Activated T-cell treated with anti-CD3 and anti-CD28 coated beads for 4 hours (primary cell): ENCODE data around the gene GLRX5.

ENCODE experiments used
- DNase-seq: peaks from one replicate; pipeline ENCODE4 v3.0.0-alpha.2; 2020

Gene GLRX5

GRCh38 chr14:95534299-95535225, at the start of gene GLRX5:
Gene GLRX5, plus strand, starts transcription at chr14:95535050. Its CDS starts 40 bp downstream, at chr14:95535090.
- peak; percentile 94 for DNase-seq

DNA sequence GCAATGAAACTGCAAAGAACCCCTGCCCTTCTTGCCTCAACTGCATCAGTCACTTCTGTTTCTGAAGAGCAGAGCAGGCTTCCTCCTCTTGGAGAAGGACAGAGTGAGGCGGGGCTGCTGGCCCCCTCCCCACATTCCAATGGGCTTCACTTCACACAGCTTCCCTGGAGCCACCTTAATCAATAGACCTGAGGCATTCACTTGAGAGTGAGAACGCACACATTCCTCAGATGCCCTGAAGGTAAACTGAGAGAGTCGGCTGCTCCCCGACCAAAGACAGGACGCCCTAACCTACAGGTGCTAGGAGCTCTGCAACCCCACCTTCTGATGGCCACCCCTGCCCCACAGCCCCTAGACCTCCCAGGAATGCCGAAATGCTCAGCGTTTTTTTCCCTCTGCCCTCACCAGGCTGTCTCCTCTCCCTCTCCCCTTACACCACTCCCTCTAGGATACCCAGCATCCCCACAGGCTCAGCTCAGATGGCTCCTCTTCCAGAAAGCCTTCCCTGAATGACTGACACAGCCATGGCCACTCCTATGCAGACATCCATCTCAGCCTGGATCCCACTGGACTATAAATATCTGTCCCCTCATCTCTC, 49.5 kb upstream of the GLRX5 start:
- DNase-seq = no peak

DNA sequence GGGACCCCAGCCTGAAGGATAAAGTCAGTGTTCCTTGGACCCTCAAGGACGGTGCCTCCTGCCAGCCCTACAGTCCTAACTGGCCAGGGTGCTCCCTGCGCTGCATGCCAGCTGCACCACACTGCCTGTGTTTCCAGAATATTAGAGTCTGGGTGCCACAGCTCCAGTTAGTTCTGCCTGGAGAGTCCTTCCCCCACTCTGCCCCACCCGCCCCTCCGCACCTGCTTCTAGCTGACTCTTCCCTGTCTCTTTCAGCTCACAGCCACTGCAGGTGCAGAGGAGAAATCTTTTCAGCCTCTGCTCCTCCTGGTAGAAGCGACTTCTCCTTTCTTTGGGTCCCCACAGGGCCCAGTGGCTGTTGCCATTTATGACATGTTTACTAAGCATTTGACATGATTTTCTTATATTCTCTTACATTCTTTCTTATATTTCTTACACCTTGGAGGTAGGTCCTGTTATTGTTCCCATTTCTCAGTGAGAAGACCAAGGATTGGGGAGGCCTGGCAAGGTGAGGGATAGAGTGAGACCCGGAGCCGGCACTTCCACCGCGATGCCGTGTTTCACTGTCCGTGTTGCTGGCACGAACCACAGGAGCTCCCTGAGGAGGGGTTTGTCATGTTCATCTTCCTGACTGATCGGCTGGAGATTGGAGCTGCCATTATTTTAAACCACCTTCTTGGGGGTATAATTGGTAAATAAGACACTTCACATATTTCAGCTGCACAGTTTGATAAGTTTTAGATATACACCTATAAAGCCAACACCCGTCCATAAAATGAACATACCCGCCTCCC, 47.8 kb upstream of the GLRX5 start:
- no peak for DNase-seq

GRCh38 chr14:95487669-95488084, 47.2 kb upstream of the GLRX5 start:
- no peak for DNase-seq

DNA sequence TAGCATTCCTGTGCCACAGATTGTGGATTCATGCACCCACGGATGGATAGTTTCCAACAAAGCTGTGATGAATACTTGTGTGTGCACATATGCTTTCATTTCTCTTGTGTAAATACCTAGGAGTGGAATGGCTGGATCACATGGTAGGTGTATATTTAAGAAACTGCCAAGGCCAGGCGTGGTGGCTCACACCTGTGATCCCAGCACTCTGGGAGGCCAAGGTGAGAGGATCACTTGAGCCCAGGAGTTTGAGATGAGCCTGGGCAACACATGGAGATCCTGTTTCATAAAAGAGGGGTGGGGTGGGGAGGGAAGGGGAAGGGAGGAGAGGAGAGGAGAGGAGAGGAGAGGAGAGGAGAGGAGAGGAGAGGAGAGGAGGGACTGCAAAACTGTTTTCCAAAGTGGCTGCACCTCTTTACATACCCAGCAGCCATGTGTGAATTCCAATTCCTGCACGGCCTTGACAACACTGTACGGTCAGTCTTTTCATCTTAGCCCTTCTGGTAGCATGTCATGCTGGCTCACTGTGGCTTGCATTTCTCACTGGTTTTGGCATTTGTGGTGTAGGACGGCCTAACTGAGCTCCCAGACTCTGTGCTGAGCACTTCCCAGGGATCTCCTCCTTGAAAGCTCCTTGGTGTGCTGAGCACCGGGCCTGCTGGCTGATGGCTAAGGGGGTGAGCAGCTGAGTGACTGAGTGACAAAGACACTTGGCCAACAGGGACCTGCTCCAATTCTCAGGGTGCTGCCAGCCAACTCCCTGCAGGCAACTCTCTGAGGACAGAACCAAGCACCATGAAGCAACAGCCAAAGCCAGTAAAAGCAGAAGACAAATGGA, 46.3 kb upstream of the GLRX5 start:
- no peak for DNase-seq

- no peak for DNase-seq
Measured at GRCh38 chr14:95489214-95490137, 45.4 kb upstream of the GLRX5 start.

GRCh38 chr14:95490138-95490509, 44.7 kb upstream of the GLRX5 start:
- no peak for DNase-seq

- DNase-seq = no peak
Measured at GRCh38 chr14:95490727-95491451, 44.0 kb upstream of the GLRX5 start.

DNA sequence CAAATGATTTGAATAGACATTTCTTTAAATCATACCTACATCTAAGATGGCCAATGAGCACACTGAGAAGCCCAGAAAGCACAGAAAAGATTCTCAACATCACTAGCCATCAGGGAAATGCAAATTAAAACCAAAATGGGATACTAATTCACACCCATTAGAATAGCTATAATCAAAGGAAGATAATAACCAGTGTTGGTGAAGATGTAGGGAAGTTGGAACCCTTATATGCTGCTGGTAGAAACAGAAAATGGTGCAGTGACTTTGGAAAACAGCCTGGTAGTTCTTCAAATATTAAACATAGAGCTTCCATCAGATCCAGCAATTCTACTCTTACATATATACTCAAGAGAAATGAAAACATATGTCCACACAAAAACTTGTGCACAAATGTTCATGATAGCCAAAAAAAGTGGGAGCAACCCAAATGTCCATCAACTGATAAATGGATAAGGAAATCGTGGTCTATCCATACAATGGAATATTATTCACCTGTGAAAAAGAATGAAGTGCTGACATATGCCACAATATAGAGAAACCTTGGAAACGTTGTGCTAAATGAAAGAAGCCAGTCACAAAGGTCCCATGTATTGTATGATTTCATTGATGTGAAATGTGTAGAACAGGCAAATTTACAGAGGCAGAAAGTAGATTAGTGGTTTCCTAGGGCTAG, 42.8 kb upstream of the GLRX5 start:
- DNase-seq = no peak

DNA sequence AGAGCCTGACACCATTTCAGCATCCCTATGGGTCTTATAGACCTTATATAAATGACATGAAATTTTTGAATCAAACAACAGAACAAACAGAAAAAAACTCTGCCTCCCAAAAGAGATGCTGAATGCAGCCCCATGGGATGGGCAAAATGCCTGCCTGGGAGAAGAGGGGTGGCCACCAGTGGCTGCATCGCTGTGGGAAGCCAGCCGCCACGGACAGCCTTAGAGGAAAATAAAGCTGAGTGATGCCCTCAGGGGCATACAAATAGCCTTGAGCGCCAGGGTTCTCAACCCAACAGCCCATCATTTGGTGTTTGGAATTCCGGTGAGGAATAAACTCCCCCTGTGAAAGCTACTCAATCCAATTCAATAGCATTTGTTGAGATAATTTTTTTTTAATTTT, 41.3 kb upstream of the GLRX5 start:
- no peak for DNase-seq

DNA sequence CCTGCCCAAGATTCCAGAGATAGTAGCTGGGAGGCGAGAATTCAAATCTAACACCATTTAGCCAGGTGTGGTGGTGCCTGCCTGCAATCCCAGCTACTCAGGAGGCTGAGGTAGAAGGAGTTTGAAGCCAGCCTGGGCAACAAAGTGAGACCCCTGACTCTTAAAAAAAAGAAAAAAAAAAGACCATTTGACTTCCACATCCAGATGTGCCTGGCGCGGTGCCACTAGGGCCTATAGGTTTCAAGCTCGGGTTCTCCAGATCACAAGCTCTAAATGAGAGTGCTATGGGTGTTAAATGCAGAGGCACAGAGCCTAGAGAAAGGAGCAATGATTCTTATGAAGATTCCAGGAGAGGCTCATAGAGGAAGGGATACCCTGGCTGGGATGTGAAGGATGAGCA, 40.9 kb upstream of the GLRX5 start:
- no peak for DNase-seq

DNA sequence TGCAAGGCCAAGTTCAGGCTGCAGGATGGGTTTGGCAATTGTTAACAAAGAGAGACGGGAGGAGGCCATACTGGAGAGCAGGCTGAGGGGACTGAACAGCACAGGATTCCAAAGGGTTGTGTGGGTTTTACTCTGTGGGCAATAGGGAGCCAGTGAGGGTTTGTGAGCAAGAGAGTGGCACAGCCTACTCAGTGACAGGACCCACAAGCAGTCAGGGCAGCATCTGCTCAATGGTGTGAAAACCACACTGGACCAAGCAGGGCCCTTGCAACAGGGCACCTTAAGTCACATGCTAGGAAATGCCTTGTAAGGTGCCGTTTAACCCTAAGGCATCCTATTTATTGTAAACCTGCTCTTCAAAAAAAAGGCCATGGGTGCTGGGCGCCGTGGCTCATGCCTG, 40.4 kb upstream of the GLRX5 start:
- DNase-seq = no peak

DNA sequence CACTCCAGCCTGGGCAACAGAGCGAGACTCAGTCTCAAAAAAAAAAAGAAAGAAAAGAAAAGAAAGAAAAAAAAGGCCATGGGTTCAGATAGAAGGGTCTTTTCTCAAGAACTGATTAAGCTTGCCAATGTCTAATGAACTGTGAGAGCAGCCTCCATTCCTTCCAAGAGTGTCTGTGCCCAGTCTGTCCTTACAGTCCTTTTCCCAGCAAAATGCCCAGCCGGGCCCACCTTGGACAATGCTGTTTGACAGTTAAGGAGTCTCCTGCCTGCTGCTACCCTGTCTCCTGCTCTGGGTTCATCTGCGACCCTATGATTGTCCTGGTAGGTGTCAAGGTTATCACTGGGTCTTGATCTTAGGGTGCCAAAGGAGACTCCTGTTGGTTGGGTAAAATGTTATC, 39.8 kb upstream of the GLRX5 start:
- no peak for DNase-seq

- DNase-seq = no peak
Measured at GRCh38 chr14:95495538-95496025, 39.3 kb upstream of the GLRX5 start.

DNA sequence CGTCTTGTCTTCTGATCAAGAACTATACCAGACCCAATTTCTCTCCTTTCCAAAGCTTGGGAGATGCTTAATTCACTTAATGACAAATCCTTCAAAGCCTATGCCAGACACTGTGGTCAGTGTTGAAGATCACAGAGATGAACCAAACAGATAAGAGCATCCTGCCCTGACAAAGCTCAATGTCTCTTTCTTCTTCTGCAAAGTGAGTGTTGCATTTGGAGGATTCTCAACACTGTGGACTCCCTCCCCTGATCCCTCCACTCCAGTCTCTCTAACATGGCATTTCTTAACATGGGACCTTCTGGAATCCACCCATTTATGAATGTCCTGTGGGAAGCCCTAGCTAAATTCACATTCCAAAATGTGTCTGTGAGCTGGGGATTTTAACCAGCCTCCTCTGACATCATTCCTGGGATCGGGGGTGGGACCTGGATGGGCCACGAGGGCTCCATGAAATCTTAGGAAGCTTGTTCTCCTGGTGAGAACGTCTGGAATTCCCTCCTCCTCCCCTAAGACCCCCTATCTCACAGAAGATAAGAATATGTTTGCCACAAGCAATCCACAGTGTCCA, 38.7 kb upstream of the GLRX5 start:
- DNase-seq = no peak

DNA sequence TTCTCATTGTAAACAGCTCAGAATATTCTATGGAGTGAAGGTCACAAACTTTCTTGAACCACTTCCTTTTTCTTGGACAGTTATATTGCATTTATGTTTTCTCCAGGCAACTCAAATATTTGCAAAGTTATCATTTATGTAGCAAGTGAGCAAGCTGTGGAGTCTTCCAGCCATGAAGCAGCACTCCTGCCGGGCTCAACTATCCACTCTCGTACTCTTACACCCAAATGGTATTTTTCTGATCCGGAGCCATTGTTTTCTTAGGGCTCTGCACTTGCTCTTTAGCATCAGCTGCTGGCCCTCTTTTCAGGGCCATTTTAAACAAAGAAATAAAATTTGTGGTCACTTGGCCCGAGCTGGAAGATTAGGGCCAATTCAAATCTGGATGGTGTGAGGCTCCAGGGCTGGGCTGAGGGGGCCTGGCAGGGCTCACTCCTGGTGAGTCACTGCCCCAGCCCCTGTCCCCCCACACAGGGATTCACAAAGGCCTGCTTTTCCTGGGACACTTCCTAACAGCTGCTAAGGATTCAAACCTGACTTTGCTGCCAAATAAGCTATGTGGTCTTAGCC, 38.1 kb upstream of the GLRX5 start:
- no peak for DNase-seq

- no peak for DNase-seq
Measured at GRCh38 chr14:95497561-95498011, 37.3 kb upstream of the GLRX5 start.

DNA sequence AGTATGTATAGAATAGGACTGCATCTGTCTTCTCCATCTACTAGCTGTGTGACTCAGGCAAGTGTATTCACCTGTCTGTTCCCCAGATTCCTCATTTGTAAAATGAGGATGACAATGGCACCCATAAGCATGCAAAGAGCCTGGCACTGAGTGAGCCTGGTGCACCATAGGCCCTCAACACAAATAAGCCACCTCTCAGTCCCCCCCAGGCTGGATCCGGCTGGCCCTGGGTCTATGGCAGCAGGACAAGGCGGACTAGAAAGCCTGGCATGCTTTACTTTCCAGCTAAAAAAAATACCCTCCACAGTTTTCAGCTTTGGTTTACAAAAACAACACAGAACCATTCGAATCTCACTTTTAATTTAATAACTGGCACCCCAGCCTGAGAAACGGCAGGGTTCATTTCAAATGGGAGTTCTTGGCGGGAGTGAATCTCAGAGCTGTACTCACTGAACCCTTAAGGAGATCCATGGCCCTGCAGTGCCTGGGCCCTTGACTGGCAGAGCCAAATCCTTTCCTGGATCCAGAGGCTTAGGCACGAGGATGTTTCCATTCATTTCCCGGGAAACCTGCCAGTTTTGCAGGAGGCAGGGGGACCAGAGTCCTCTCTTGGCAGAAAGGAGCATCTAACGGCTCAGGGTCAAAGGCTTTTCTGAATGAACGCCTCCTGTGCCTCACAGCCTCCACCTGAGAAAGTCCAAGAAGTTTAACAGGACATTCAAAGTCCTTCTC, 36.1 kb upstream of the GLRX5 start:
- DNase-seq = no peak

DNA sequence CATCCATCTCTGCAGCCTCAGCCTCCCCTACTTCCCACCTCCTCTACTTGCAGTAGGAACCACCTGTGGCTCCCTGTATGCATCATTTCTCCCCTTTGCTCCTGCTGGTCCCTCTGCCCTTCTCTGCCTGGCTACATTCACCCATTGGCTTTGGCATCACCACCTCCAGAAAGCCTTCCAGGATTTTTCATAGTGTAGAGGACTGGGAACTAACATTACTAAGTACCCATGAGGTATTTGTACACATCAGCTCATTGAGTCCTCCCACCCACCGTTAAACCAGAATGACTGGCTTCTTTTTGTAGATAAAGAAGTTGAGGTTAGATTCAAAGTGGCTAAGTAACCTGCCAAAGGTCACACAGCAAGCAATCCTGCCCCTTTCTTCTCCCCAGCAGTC, 35.5 kb upstream of the GLRX5 start:
- DNase-seq = no peak
